Spleen (tissue), 11 donors: ENCODE results near the gene MLC1. TPM values are rescaled to one million over a fixed set of nuclear protein-coding genes. Genes with fewer than 3 reads are reported as not detected.

Experiments used
- DNase-seq: peaks from one replicate; pipeline ENCODE4 v3.0.0-alpha.2; 2020
- H3K27ac ChIP-seq, 8 donors: fragments of 200-600 bp; sonication (generic) in 7 of 8; 1 replicate in 4 of 8; 2 replicates in 4 of 8; pipeline versions ENCODE4 v1.5.0 to v1.8.0; 2016 to 2021; ENCODE audit warnings: inconsistent platforms in 4 of 8, mild to moderate bottlenecking in 4 of 8, moderate library complexity in 1 of 8
- H3K27me3 ChIP-seq, 7 donors: fragments of 200-600 bp; sonication (generic) in 6 of 7; replicated peaks in 1 of 7; 1 replicate in 4 of 7; 2 replicates in 3 of 7; pipeline versions ENCODE4 v1.5.0 to v1.8.0; 2016 to 2021; ENCODE audit warnings: inconsistent platforms in 3 of 7, mild to moderate bottlenecking in 1 of 7
- H3K36me3 ChIP-seq, 6 donors: fragments of 200-600 bp; sonication (generic) in 5 of 6; 1 replicate in 4 of 6; 2 replicates in 2 of 6; pipeline versions ENCODE4 v1.5.0 to v1.8.0; 2016 to 2021; ENCODE audit warnings: inconsistent platforms in 2 of 6
- H3K4me1 ChIP-seq, 6 donors: fragments of 200-600 bp; sonication (generic) in 5 of 6; 1 replicate in 3 of 6; 2 replicates in 3 of 6; pipeline versions ENCODE4 v1.5.0 to v1.8.0; 2016 to 2021; ENCODE audit warnings: inconsistent platforms in 3 of 6
- H3K4me3 ChIP-seq, 8 donors: fragments of 200-600 bp; sonication (generic) in 7 of 8; 1 replicate in 4 of 8; 2 replicates in 4 of 8; pipeline versions ENCODE4 v1.5.0 to v1.8.0; 2016 to 2021; ENCODE audit warnings: inconsistent platforms in 4 of 8, mild to moderate bottlenecking in 4 of 8, moderate library complexity in 2 of 8
- H3K9me3 ChIP-seq, 8 donors: fragments of 200-600 bp; sonication (generic) in 7 of 8; 1 replicate in 4 of 8; 2 replicates in 4 of 8; pipeline versions ENCODE4 v1.5.0 to v1.8.0; 2016 to 2021; ENCODE audit warnings: inconsistent platforms in 4 of 8
- CTCF ChIP-seq, 11 experiments: fragments of 200-600 bp in 7 of 11; fragments of 450-650 bp in 4 of 11; sonication (generic) in 4 of 11; IDR thresholded peaks in 8 of 11; conservative IDR thresholded peaks in 3 of 11; 1 replicate in 7 of 11; 2 replicates in 4 of 11; pipeline versions ENCODE4 v1.4.0 to v1.8.0; 2016 to 2021; ENCODE audit warnings: antibody characterized with exemption in 11 of 11, inconsistent platforms in 4 of 11, mild to moderate bottlenecking in 1 of 11
- POLR2A ChIP-seq, 3 donors: fragments of 450-650 bp; IDR thresholded peaks; one replicate each; pipeline ENCODE4 v1.5.1; 2017; ENCODE audit warnings: antibody characterized with exemption in 3 of 3, mild to moderate bottlenecking in 1 of 3
- POLR2AphosphoS5 ChIP-seq, 3 donors: sonication (generic); formaldehyde crosslinking; IDR thresholded peaks; one replicate each; pipeline ENCODE4 v1.5.1; 2017; ENCODE audit warnings: antibody characterized with exemption in 3 of 3
- WGBS, 5 donors: extraction: QIAGEN DNeasy Blood & Tissue Kit in 3 of 5; methylation state at CpG; one replicate each; pipeline versions ENCODE4 v1.1.5 to v1.1.7; 2013 to 2018; 5-methylcytosine and 5-hydroxymethylcytosine counted together
- intact Hi-C: fragments of 100-400 bp; cut with DNase I; formaldehyde crosslinking; loops from one replicate; pipeline ENCODE4 v1.15.0; 2023; ENCODE audit warnings: low total_unique reads
- polyA plus RNA-seq, 3 donors: library from polyadenylated mRNA; stranded (reverse); fragments of 200-250 nt; gene quantifications; one replicate each; pipeline ENCODE4 v1.2.1, GENCODE V29; 2013
- total RNA-seq, 7 donors: library from RNA; depleted of rRNA in 3 of 7; stranded (reverse); fragments of >200 nt in 3 of 7; fragmentation: NEBNext Ultra II Directional in 4 of 7; extraction: Animal tissue kit (Norgen Biotek cat#: 25700) in 4 of 7; gene quantifications; one replicate each; pipeline versions ENCODE4 v1.1.0 to v1.2.1, GENCODE V29; 2016 to 2021
- donor health status: healthy with polysubstance abuse.
- donor health status: DM: no; HTN: no; CAD: no; lungs with moderate emphysema.
- donor health status: DM: no; HTN: no; CAD: no.
- donor health status: Bipolar disorder and iron deficiency.
- donor health status: healthy.
- donor health status: DM: no; HTN: no; CAD: no.
- donor health status: DM: yes; HTN: yes; CAD: no.

MLC1 gene
- total and polyA plus RNA-seq, 10 donors, result 0.17 to 4.4 (median 1.6) TPM

- Histone ChIP-seq H3K4me1 (peaks cover 0 to 11% (median 0%) of the 10 kb centered on the region in 6 donors), H3K9me3 (no peaks in the 10 kb centered on the region), H3K4me3 (no peak overlapping the region), H3K27me3 (peaks cover 0 to 72% (median 22%) of the 10 kb centered on the region in 7 donors), H3K36me3 (no peaks in the 10 kb centered on the region), H3K27ac (no peak overlapping the region)
- intact Hi-C loops, result no loop called here
- DNase-seq, result no peak
- 85 to 93% (median 86%) methylated on average over 16 to 27 of the region's 27 CpGs for WGBS, 5 donors
- TF ChIP-seq CTCF (IDR thresholded peaks at IDR 0.05 in 8 of 11, conservative IDR thresholded peaks at IDR 0.05 in 3 of 11) (no peak), POLR2AphosphoS5 (IDR thresholded peaks at IDR 0.05) (no peak), POLR2A (IDR thresholded peaks at IDR 0.05) (no peak)
These were observed 38.6 kb downstream of the MLC1 start for GRCh38 chr22:50046481-50047245.

GRCh38 chr22:50046019-50046415 lies 39.2 kb downstream of the MLC1 start:
- peaks cover 0 to 72% (median 22%) of the 10 kb centered on the region in 7 donors for H3K27me3 ChIP-seq
- no peaks in the 10 kb centered on the region for H3K9me3 ChIP-seq
- 80 to 89% (median 85%) methylated on average over 12 to 19 of the region's 19 CpGs for WGBS, 5 donors
- H3K36me3 ChIP-seq, result no peaks in the 10 kb centered on the region
- H3K4me1 ChIP-seq, result peaks cover 0 to 11% (median 0%) of the 10 kb centered on the region in 6 donors
- no peak overlapping the region for H3K4me3 ChIP-seq
- no peak overlapping the region for H3K27ac ChIP-seq
- intact Hi-C loops, result no loop called here
- no peak for TF ChIP-seq POLR2AphosphoS5 (IDR thresholded peaks at IDR 0.05)
- no peak for TF ChIP-seq CTCF (IDR thresholded peaks at IDR 0.05 in 8 of 11, conservative IDR thresholded peaks at IDR 0.05 in 3 of 11)
- TF ChIP-seq POLR2A (IDR thresholded peaks at IDR 0.05), result no peak
- no peak for DNase-seq

GRCh38 chr22:50045211-50046018 lies 39.8 kb downstream of the MLC1 start:
- no peaks in the 10 kb centered on the region for H3K36me3 ChIP-seq
- H3K27ac ChIP-seq, result no peak overlapping the region
- no peak overlapping the region for H3K4me3 ChIP-seq
- DNase-seq, result no peak
- peaks cover 0 to 11% (median 0%) of the 10 kb centered on the region in 6 donors for H3K4me1 ChIP-seq
- 78 to 86% (median 82%) methylated on average over 21 to 35 of the region's 35 CpGs for WGBS, 5 donors
- H3K27me3 ChIP-seq, result peaks cover 0 to 72% (median 22%) of the 10 kb centered on the region in 7 donors
- no peak for TF ChIP-seq POLR2A (IDR thresholded peaks at IDR 0.05)
- intact Hi-C loops, result no loop called here
- H3K9me3 ChIP-seq, result no peaks in the 10 kb centered on the region

- intact Hi-C loops, result no loop called here
- DNase-seq, result no peak
- WGBS, 5 donors, result 27 to 40% (median 31%) methylated on average over 19 to 30 of the region's 30 CpGs
These were observed 40.6 kb downstream of the MLC1 start for GRCh38 chr22:50044485-50045118.

More at GRCh38 chr22:50044485-50045118, 40.6 kb downstream of the MLC1 start:
- peaks cover 0 to 65% (median 22%) of the 10 kb centered on the region in 7 donors for H3K27me3 ChIP-seq
- H3K4me3 ChIP-seq, result no peak overlapping the region
- H3K27ac ChIP-seq, result no peak overlapping the region
- H3K36me3 ChIP-seq, result no peaks in the 10 kb centered on the region
- H3K9me3 ChIP-seq, result peaks cover 0 to 2% (median under 1%) of the 10 kb centered on the region in 8 donors
- H3K4me1 ChIP-seq, result peaks cover 0 to 11% (median 0%) of the 10 kb centered on the region in 6 donors
- TF ChIP-seq POLR2A (IDR thresholded peaks at IDR 0.05) (no peak), POLR2AphosphoS5 (IDR thresholded peaks at IDR 0.05) (no peak), CTCF (IDR thresholded peaks at IDR 0.05 in 8 of 11, conservative IDR thresholded peaks at IDR 0.05 in 3 of 11) (no peak)
